Neuron (in vitro differentiated cells): Measurements from ENCODE around the gene ADD1.
A peak's percentile ranks its signal among the peaks of the same experiment; 100 is the strongest.
"Not testable (repeated sequence)": the region's sequence is repeated elsewhere in the genome, so short reads cannot be mapped to it uniquely, and the experiment has no call there.

ENCODE experiments used
- H2AFZ ChIP-seq: one replicate; pipeline ENCODE4 v1.6.1; 2013; ENCODE audit warnings: low read depth, mild to moderate bottlenecking, inconsistent platforms, low read length, moderate library complexity
- H3K27me3 ChIP-seq: one replicate; pipeline ENCODE4 v1.6.1; 2013; ENCODE audit warnings: low read length; ENCODE audit not compliant: insufficient read depth
- H3K36me3 ChIP-seq: one replicate; pipeline ENCODE4 v1.6.1; 2013; ENCODE audit warnings: low read length; ENCODE audit not compliant: insufficient read depth
- H3K4me1 ChIP-seq: one replicate; pipeline ENCODE4 v1.6.1; 2013; ENCODE audit warnings: low read length; ENCODE audit not compliant: insufficient read depth
- H3K4me3 ChIP-seq: 2 replicates; pipeline ENCODE4 v1.5.1; 2013; ENCODE audit warnings: mild to moderate bottlenecking, low read length, moderate library complexity
- H3K9me3 ChIP-seq: one replicate; pipeline ENCODE4 v1.6.1; 2013; ENCODE audit warnings: low read length

The ADD1 gene

GRCh38 chr4:2950221-2950989 is 106.8 kb downstream of the ADD1 start:
- Histone ChIP-seq H3K4me3 (no peak overlapping the region), H3K36me3 (peaks cover 84% of the 10 kb centered on the region), H3K9me3 (no peaks in the 10 kb centered on the region), H2AFZ (no peak overlapping the region), H3K4me1 (no peaks in the 10 kb centered on the region), H3K27me3 (no peaks in the 10 kb centered on the region)

DNA sequence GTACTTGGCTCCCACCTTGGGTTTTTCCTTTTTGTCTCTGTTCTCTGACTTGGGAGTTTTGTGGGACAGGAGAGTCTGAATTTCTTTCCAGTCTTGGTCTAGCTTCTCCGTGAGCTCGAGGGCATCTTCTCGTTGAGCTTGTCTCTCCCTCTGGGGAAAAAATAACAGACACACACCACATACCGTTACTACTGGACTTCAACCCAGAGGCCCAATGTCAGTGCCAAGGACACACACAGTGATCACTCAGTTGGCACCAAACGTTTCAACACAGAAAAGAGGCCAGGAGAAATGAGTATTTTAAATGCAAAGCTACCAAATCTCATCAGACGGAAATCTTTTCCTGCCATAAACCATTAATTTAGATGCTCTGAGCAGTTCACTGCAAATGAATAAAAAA is 109.9 kb downstream of the ADD1 start:
- H3K4me1 ChIP-seq: no peaks in the 10 kb centered on the region
- H3K27me3 ChIP-seq: no peaks in the 10 kb centered on the region
- no peak overlapping the region for H2AFZ ChIP-seq
- H3K4me3 ChIP-seq: no peak overlapping the region
- peaks cover 79% of the 10 kb centered on the region for H3K36me3 ChIP-seq
- H3K9me3 ChIP-seq: no peaks in the 10 kb centered on the region

- no peaks in the 10 kb centered on the region for H3K27me3 ChIP-seq
- H3K9me3 ChIP-seq: no peaks in the 10 kb centered on the region
- peaks cover 70% of the 10 kb centered on the region for H3K36me3 ChIP-seq
- H3K4me1 ChIP-seq: no peaks in the 10 kb centered on the region
- no peak overlapping the region for H3K4me3 ChIP-seq
- H2AFZ ChIP-seq: no peak overlapping the region
Measured at GRCh38 chr4:2954358-2955185, 110.9 kb downstream of the ADD1 start.

DNA sequence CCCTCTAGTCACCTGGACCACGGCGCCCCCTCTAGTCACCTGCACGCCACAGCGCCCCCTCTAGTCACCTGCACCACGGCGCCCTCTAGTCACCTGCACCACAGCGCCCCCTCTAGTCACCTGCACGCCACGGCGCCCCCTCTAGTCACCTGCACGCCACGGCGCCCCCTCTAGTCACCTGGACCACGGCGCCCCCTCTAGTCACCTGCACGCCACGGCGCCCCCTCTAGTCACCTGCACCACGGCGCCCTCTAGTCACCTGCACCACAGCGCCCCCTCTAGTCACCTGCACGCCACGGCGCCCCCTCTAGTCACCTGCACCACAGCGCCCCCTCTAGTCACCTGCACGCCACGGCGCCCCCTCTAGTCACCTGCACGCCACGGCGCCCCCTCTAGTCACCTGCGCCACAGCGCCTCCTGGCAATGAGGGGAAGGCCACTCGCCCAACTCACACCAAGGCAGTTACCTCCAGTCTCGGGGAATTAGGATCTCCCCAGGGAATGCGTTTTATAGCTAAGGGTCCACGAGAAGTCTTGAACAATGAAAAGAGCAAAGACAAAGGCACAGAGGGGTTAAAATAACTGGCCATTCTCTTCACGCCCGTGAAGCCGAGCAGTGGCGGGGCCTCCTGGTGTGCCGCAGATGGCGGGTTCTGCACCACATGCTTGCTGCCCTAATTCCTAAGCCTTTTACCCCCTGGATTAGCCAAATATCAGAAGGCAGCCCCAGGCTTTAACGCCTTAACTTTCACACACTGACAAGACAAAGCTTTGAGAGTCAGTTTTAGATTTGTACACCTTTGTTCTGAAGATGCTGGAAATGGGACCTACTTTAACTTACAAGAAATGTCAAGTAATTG is 111.8 kb downstream of the ADD1 start:
- H2AFZ ChIP-seq, H3K4me3 ChIP-seq, H3K27me3 ChIP-seq, H3K4me1 ChIP-seq, H3K9me3 ChIP-seq: not testable (repeated sequence)
- peaks cover 62% of the 10 kb centered on the region for H3K36me3 ChIP-seq

- peaks cover 35% of the 10 kb centered on the region for H3K36me3 ChIP-seq
- H3K9me3 ChIP-seq: no peaks in the 10 kb centered on the region
- no peak overlapping the region for H2AFZ ChIP-seq
- peaks cover 12% of the 10 kb centered on the region for H3K4me1 ChIP-seq
- H3K27me3 ChIP-seq: no peaks in the 10 kb centered on the region
- H3K4me3 ChIP-seq: no peak overlapping the region
Measured at GRCh38 chr4:2958446-2958845, 114.8 kb downstream of the ADD1 start.

GRCh38 chr4:2960450-2960849 is 116.8 kb downstream of the ADD1 start:
- not testable (repeated sequence) for H3K9me3 ChIP-seq, H2AFZ ChIP-seq, H3K27me3 ChIP-seq, H3K4me3 ChIP-seq
- peaks cover 24% of the 10 kb centered on the region for H3K4me1 ChIP-seq
- H3K36me3 ChIP-seq: peaks cover 21% of the 10 kb centered on the region

DNA sequence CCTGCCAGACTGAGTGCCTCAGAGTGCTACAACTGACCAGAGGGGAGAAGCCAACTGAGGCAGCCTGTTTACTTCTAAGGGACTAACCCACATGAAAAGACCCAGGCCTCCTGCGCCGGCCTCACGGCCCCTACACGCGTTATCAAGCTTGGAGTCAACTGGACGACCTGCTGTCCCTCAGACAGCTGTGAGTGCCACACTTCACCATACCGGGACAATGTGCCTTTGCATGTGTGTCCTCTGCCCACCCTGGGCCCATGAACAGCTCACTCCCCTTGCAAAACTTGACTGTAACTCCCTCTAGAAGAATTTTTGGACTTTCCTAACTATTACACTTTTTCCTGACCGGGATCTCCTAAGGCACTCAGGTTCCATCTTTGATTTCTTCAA is 117.8 kb downstream of the ADD1 start:
- Histone ChIP-seq H3K4me1 (peaks cover 25% of the 10 kb centered on the region), H2AFZ (no peak overlapping the region), H3K9me3 (no peaks in the 10 kb centered on the region), H3K27me3 (no peaks in the 10 kb centered on the region), H3K4me3 (peak overlapping the region; percentile 92), H3K36me3 (peaks cover 11% of the 10 kb centered on the region)

DNA sequence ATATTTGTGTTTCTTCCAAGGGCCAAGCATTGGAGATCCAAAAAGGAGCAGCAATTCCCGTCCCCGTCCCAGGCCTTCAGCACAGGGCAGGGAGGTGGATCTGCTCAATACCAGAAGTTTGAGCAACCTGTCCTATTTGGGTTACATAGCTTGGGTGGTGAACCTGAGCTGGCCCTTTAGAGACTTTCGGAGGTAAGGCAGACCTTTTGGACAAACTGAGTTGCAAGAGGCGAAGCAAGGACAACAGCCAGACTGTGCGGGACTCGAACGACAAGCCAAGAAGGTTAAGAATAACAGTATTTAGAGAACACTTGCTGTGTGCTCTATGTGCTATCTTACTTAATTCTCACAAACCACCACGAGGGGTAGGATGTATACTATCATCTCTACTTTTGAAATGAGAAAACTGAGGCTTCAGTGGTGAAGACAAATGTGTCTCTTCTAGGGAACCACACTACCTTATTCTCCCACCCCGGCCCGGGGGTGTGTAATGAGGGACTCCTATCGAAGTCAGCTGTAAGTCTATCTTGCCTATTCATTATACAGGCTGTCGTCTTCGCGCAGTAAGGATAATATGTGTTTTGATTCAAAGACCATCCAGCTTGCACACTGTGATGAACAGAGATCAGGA is 118.3 kb downstream of the ADD1 start:
- no peaks in the 10 kb centered on the region for H3K9me3 ChIP-seq

DNA sequence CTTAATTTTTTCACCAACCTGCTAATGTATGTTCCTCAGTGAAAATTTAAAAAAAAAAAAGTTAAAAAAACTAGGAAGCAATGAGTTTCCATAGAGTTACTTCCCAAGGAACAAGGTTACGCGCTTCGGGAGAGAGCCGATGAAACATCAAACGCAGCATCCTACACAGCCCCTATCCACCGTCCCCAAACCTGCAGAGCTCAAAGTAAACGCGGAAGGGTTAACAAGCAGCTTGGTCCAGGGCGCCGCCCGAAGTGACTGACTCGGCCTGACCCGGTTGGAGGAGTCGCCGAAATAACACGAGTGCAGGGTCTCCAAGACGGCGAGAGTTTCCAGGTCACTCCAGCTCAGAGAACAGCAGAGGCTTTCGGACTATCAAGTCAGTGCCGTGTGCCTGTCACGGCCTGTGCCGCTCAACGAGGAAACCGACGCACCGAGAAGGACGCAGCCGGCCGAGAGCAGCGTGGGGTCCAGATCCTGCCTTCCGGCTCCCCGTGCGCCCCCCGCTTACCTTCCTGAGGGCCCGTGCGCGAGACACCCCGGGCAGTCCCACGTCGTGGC is 119.0 kb downstream of the ADD1 start:
- H2AFZ ChIP-seq: peak overlapping the region; percentile 82
- H3K27me3 ChIP-seq: no peaks in the 10 kb centered on the region
- H3K9me3 ChIP-seq: no peaks in the 10 kb centered on the region
- peak overlapping the region; percentile 92 for H3K4me3 ChIP-seq
- peaks cover 3% of the 10 kb centered on the region for H3K36me3 ChIP-seq
- H3K4me1 ChIP-seq: peaks cover 25% of the 10 kb centered on the region

More for the DNA sequence above, 118.3 kb downstream of the ADD1 start:
- Histone ChIP-seq H2AFZ (no peak overlapping the region), H3K27me3 (no peaks in the 10 kb centered on the region), H3K36me3 (peaks cover 9% of the 10 kb centered on the region), H3K4me3 (peak overlapping the region; percentile 92), H3K4me1 (peaks cover 25% of the 10 kb centered on the region)

DNA sequence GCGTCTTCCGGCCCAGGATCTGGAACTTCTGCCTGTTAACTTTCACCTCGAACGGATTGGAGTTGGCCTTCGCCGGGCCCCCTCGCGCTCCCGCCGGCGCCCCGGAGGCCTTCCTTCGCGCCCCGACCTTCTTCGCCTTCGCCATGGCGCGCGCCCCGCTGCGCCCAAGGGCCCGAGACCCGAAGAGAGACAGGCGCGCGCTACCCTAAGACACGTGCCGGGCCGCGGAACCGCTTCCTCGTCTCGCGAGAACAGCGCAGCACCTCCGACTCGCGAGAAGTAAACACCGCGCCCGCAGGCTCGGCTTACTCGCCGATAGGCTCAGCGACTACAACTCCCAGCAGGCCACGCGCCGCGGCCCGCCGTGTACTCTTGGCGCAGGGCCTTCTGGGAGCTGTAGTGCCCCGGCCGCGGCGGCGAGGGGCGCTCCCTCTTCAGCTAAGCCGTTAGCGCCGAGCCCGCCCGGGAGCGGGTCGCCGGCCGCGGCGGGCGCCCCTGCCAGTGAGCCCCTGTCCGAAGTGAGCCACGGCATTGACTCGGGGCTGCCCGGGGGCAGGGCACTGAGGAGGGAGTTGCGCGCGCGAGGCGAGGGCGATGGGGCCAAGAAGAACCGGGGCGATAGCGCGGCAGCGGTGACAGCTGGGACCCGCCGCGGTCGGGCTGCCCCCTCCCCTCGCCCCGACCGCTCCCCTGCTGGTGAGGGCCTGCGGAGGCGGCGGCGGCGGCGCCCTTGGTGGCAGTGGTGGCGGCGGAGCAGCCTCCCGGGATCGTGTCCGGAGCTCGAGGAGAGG is 119.7 kb downstream of the ADD1 start, which contains the start of the genes GRK4 and NOP14:
Gene GRK4, plus strand, starts transcription at position 397 of the 791 bp plus-strand sequence. CDS start 500 bp downstream, outside the sequence.
Gene NOP14, minus strand, starts transcription at position 232 of the 791 bp plus-strand sequence. Its CDS starts 87 bp downstream, at position 145.
- H2AFZ ChIP-seq: peak within 1 kb of the TSS; percentile 82
- H3K27me3 ChIP-seq: no peaks in the 10 kb centered on the region
- no peaks in the 10 kb centered on the region for H3K9me3 ChIP-seq
- H3K4me3 ChIP-seq: peak within 1 kb of the TSS; percentile 92
- no peaks in the 10 kb centered on the region for H3K36me3 ChIP-seq
- peaks cover 25% of the 10 kb centered on the region for H3K4me1 ChIP-seq

DNA sequence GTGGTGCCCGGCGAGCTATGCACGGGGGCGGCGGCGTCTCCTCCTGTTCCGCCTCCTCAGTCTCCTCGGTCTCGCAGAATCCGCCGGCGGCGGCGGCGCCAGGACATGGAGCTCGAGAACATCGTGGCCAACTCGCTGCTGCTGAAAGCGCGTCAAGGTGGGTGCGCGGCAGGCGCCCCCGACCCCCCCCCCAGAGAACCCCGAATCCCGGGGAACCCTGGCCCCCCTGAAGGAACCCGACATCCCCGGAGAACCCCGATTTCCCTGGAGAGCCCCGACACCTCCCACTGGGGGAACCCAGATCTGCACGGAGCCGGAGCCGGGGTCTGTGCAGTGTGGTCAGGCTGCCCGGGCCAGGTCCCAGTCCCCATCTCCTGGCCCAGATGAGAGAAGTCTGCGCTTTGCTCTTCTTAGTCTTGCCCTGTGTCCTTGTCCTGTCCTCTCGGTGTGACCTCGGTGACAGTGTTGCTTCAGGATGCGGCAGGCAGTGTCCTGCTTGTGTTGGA is 120.4 kb downstream of the ADD1 start:
- H2AFZ ChIP-seq: peak overlapping the region; percentile 82
- no peaks in the 10 kb centered on the region for H3K36me3 ChIP-seq
- peaks cover 25% of the 10 kb centered on the region for H3K4me1 ChIP-seq
- H3K9me3 ChIP-seq: no peaks in the 10 kb centered on the region
- peak overlapping the region; percentile 92 for H3K4me3 ChIP-seq
- no peaks in the 10 kb centered on the region for H3K27me3 ChIP-seq
